ENCODE results near the gene TUBG2.
A peak's percentile ranks its signal among the peaks of the same experiment; 100 is the strongest.
"Not testable (repeated sequence)": the region's sequence is repeated elsewhere in the genome, so short reads cannot be mapped to it uniquely, and the experiment has no call there.

The TUBG2 gene

GRCh38 chr17:42659079-42659931, at the start of gene TUBG2:
Gene TUBG2 (plus strand): TSS chr17:42659284. CDS start chr17:42659504, 220 bp downstream.
- DNase-seq (ENCODE audit: low spot score): peak; percentile 97

GRCh38 chr17:42609814-42610801, 49.0 kb upstream of the TUBG2 start:
- peak; percentile 28 for DNase-seq (ENCODE audit: low spot score)

GRCh38 chr17:42612013-42612412, 47.1 kb upstream of the TUBG2 start:
- no peak for DNase-seq (ENCODE audit: low spot score)

- DNase-seq (ENCODE audit: low spot score): no peak
Observed at GRCh38 chr17:42613699-42614295, 45.3 kb upstream of the TUBG2 start.

- no peak for DNase-seq (ENCODE audit: low spot score)
Observed at GRCh38 chr17:42617956-42618431, 41.1 kb upstream of the TUBG2 start.

- peak; percentile 65 for DNase-seq (ENCODE audit: low spot score)
Observed at GRCh38 chr17:42618442-42619150, 40.5 kb upstream of the TUBG2 start.

GRCh38 chr17:42621987-42622386, 37.1 kb upstream of the TUBG2 start:
- not testable (repeated sequence) for DNase-seq (ENCODE audit: low spot score)

- DNase-seq (ENCODE audit: low spot score): no peak
Observed at GRCh38 chr17:42623271-42623670, 35.8 kb upstream of the TUBG2 start.

GRCh38 chr17:42623732-42624596, 35.1 kb upstream of the TUBG2 start:
- DNase-seq (ENCODE audit: low spot score): no peak

- DNase-seq (ENCODE audit: low spot score): not testable (repeated sequence)
Observed at GRCh38 chr17:42627032-42627764, 31.9 kb upstream of the TUBG2 start.

GRCh38 chr17:42629411-42630009, 29.6 kb upstream of the TUBG2 start:
- DNase-seq (ENCODE audit: low spot score): no peak

GRCh38 chr17:42632949-42633444, 26.1 kb upstream of the TUBG2 start:
- no peak for DNase-seq (ENCODE audit: low spot score)

- DNase-seq (ENCODE audit: low spot score): no peak
Observed at GRCh38 chr17:42639525-42640113, 19.5 kb upstream of the TUBG2 start.

- no peak for DNase-seq (ENCODE audit: low spot score)
Observed at GRCh38 chr17:42640121-42640520, 19.0 kb upstream of the TUBG2 start.

GRCh38 chr17:42642336-42642735, 16.7 kb upstream of the TUBG2 start:
- no peak for DNase-seq (ENCODE audit: low spot score)

GRCh38 chr17:42647778-42648177, 11.3 kb upstream of the TUBG2 start:
- no peak for DNase-seq (ENCODE audit: low spot score)

GRCh38 chr17:42651392-42651791, 7.7 kb upstream of the TUBG2 start:
- DNase-seq (ENCODE audit: low spot score): no peak

GRCh38 chr17:42653179-42654124, 5.6 kb upstream of the TUBG2 start:
- no peak for DNase-seq (ENCODE audit: low spot score)
